Activated T-helper 1 cell treated with Interleukin-2 at 50 U/mL for 16 hours (primary cell): ENCODE measurements around the gene SUN5.

Experiments
- DNase-seq: peaks from one replicate; pipeline ENCODE4 v3.0.0-alpha.2; 2020; ENCODE audit warnings: low read depth

SUN5 gene

DNA sequence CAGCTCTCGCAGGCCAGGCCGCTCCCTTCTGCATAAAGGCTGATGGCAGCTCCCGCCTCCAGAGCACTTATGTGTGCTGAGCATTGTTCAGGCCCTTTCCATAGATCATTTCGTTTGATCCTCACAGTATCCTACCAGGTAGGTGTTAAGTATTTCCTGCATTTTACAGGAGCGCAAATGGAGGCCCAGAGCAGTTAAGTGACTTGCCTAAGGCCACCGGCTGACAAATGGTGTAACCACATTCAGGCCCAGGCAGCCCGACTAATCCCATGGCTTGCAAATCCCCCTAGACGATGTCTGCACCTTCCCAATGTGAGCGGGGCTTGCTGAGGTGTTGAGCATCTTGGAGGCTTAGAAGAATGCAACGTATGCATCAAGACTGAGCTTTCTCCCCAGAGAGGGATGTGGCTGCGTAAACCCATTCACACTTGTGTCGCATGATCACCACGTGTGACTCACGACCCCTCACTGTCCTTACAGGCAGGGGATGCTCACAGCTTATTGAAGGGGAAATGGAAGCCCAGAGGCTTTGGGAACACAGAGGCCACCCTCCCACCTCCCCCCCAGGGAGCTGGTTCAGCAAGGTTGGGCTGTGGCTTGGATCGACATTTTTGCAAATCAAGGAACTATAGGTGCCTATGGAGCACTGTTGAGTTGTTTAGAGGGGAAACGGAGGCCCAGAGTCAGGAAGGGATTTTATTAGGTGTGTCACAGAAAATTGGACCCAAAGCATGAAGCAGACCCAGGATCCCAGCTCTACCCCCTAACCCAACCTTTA, 10.3 kb upstream of the SUN5 start:
- DNase-seq: no peak

- DNase-seq: no peak
Measured at GRCh38 chr20:33013701-33014326, 9.6 kb upstream of the SUN5 start.

- DNase-seq: no peak
Measured at GRCh38 chr20:33012327-33013189, 8.3 kb upstream of the SUN5 start.

GRCh38 chr20:33010674-33011449, 6.6 kb upstream of the SUN5 start:
- DNase-seq: no peak

DNA sequence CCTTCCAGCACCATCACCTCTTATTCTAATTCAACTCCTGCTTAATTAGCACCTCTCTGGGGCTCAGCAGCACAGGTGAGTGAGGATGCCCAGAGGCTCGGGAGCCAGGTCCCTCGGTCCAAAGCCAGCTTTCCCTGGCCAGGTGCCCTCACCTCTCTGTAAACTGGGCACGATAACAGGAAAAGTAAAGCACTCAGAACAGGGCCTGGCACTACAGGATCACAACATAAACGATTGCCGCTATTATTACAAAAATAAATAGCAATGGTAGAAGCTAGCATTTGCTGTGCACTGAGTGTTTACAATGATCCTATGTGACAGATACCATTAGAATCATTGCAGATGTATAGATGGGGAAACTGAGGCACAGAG, 5.9 kb upstream of the SUN5 start:
- DNase-seq: no peak

DNA sequence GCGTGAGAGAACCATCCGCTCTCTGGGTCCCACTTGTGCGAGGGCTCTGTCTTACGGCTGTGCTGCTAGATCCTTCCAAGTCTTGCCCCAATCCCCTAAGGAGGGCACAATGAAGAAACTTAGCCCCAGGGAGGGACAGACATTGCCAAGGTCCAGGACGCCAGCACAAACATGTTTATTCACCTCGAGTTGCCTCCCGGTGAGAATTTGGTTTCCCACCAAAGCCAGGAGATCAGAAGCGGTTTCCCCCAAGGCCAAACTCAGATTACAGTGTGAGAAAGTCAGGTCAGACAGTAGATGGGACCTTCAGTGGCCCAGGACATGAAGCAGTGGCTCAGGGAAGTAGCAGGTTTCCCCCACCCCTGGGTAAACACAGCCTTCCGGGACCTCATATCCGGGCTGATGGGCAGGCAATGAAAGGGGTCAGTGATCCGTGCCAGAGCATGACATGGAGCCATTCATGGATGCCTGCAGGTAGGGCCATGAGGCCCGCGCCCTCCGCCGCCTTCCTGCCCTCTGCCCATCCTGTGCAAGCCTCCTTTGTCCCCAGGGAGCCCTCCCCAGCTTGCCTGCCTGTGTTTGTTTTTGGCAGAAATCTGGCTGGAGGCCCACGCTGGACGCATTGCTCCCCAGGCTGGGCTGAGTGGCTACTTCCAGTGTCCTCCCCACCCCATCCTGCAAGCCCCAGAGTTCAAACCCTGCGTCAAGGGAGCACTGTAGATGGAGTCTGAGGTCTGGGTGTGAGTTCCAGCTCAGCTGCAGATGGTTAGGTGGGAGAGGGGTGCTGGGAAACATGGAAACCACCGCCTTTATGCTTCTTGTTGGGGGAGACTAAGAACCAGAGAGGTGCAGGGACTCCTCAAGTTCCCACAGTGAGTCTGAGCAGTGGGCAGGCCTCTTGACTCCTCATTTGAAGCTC, 5.2 kb upstream of the SUN5 start:
- DNase-seq: no peak

DNA sequence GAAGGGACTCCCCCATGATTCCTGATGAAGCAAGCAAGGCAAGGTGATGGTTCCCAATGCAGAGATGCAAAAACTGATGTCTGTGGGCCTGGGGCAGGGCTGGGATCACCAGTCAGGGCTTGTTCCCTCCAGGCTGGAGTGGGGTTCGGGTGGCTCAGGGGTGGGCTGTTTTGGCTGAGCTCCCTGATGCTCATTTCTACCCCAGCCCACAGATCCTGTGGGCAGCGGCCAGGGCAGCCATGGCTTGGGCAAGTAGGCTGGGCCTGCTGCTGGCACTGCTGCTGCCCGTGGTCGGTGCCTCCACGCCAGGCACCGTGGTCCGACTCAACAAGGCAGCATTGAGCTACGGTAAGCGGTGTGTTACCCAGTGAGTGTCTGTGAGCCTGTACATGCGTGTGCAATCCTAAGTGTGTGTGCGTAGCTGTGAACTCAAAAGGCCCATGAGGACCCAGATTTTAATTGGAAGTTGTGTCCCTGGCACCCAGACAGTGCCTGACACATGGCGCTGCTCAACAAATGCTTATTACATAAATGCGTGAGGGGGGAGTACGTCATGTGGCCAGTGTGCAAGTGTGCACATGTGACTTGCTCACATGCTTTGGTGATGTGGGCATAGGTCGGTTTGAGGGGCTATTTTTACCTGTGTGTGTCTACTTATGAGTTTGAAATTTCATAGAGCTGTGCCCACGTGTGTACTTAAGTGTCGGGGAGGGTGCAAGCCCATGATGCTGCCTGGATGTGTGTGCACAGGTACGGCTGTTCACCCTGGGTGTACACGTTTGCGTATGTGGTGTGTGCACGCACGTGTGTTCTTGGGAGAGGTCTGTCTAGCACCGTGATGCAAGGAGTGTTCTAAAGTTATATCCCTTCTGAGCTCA, 4.3 kb upstream of the SUN5 start:
- DNase-seq: no peak

DNA sequence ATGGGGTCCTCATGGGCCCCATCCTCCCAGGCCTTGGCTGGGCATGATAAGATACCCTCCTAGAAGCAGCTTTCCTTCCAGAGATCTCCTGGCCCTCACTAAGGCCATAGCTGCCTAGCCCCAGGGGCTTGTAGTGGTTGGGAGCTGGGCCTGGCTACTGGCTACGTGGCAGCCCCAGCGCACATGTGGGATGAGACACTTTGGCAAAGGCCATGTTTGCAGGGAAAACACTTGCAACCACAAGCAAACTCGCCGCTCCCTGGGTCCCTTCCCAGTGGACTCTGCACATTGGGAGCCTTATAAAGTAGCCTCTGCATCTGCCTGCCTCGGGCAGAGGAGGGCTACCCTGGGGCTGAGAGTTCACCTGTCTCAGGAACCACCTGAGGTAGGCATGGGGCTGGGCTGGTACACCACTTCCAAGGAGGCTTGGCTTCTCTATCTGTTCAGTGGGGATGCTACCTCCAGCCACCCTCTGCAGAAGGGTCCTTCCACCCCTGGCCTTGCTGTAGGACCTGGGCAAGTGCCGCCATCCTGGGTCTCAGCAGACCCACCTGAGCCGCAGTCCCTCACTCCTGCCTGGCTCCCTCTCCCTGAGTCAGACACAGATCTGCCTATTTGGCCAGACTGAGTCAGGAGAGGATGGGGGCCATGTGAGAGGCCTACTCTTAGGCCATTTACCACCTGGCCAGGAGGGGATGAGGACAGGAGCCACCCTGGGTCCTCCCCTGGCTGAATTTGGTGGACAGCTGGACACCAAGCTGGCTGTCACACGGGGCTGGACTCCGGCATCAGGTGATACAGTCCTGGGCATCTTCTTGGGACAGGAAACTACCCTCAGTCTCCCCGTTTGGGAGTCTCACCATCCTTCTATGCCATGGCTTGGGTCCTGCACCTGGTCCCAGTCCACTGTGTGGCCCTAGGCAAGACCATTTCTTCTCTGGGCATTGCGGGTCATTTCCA, 3.4 kb upstream of the SUN5 start, which contains the start of gene BPIFB2:
Gene BPIFB2 (plus strand): TSS at position 329 of the 960 bp plus-strand sequence. CDS start 871 bp downstream, outside the sequence.
- DNase-seq: no peak

DNA sequence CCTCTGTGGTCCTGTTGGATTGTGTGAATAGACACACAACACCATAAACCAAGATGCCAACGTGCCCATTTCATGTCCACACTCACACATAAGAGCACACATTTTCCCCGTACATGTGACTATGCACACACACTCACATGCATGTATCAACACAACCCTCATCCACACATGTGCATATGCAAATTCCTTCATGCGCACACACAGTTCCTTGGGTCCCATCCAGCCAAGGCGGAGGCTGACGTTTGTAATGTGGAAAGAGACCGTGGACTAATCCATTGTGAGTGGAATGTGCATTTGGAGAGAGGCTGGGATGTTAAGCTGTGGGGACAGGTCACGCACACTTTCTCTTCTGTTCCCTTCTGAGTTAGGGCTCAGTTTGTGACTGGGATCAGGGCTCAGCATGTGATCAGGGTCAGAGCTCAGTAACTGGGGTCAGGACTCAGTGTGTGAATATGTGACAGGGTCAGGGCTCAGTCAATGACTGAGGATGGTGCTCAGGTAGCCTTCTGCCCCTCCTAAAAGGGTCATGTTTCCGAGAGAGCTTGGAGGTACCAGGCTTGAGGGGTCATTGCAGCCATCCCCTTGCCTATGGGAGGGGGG, 2.6 kb upstream of the SUN5 start:
- no peak for DNase-seq

DNA sequence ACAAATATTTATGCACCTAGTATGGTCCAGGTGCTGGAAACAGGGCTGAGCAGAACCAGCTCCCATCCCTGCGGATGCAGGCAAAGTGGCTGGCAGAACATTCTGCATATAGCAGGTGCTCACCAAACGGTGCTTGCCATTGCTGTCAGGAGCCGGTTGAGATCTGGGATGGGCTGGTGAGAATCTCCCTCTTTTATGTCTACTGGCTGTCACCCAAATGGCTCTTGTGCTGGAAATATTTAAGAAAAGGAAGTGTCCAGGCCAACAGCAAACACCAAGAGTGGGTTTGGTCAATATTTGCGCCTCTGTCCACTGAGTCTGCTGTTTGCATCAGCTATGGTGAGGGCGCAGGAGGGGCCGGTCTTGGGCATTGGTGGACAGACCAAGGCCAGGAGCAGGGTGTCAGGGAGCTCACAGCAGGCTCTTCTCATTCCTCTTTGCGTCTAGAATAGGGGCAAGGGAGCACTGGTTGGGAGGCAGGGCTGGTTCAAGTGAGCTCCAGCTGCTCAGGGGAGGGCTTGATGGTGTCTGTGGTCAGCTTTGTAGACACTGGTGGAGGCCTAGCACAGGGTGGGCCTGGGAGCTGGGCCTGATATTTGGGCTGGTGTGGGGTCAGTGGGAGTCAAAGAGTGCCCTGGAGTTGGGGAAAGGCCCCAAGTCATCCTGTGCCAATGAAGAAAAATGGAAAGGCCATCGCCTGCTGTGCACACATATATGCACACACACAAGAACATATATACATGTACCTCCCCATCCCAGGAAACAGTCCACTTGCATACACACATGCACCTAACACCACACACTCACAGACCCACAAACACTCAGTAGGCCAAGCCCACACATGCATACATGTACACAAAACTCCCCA, 1.9 kb upstream of the SUN5 start:
- no peak for DNase-seq

DNA sequence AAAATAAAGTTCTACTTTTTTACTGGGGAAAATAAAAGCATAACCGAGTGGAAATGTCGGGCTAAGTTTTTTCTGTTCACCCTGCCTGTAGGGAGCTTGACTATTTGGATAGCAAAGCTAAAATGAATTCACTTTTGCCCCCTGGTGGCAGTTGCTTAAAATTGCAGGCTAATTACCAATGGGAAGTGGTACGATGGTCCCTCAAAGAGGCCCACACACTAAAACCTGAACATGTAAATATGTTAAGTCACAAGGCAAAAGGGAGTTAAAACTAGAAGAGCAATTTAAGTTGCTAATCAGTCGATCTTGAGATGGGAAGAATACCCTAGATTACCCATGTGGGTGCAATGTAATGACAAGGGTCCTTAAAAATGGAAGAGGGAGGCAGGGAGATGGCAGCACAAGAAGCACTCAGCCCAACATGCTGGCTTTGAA, 916 bp upstream of the SUN5 start:
- DNase-seq: no peak

- no peak for DNase-seq
Measured at GRCh38 chr20:33002087-33002808, 2.0 kb downstream of the SUN5 start.

DNA sequence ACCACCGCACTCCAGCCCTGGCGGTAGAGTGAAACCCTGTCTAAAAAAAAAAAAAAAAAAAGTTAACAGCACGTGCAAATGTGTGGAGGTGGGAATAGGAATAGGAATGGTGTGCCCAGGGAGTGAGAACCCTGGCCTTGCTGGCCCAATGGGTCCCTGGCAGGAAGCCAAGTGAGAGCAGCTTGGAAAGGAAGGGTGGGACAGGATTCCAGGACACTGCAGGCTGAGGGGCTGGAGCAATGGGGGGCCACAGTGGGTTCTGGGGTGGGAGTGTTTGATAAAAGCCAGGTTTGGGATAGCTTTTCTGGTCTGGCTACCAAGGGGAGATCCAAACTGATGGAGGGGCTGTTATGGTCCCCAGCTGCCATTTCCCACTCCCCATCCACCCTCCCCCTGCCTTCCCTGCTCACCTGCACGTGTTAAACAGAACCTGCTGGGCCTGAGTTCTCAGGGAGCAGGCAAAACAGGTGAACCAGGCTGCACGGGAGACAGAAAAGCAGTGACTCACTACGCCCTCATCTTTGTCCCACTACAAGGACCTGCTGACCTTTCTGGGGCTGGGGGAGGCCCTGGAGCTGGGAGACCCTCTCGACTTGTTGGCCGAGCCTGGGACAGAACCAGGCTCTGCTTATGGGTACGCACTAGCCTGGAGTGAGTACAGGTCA, 3.3 kb downstream of the SUN5 start:
- no peak for DNase-seq

DNA sequence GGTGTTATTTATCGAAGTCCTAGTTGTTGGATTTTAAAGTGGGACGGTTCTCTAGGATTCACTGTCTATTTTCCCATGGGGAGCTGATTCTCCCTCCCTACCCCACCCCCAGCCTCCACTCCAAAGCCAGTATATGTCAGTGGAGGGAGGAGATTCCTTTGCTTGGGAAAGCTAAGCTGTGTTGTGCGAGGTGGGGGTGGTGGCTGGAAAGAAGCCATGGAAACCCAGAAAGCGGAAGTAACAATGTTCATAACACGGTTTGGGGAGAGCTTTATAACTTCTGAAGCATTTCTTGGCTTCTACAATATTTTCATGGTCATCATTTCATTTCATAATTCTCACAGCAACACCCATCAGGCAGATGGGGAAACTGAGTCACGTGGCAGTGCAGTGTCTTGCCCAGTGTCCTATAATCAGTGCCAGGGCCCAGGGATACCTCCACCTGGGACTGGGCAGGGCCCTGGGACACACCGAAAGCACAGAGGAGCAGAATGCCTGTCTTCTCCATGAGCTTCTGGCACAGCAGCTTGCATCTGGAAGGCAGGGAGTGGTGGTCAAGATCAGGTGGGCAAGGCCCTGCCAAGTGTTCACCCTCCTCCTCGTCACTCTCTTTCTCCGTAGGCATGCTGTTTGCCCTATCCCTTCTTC, 4.5 kb downstream of the SUN5 start:
- DNase-seq: no peak

- no peak for DNase-seq
Measured at GRCh38 chr20:32997431-32997830, 6.8 kb downstream of the SUN5 start.

- no peak for DNase-seq
Measured at GRCh38 chr20:32995802-32996201, 8.4 kb downstream of the SUN5 start.
